ENCODE results near the gene CCDC12. TPM values are rescaled to one million over a fixed set of nuclear protein-coding genes. Genes with fewer than 3 reads are reported as not detected.

CCDC12 gene
- total and polyA plus RNA-seq, 12 donors = 33.2 to 145 (median 70.0) TPM

DNA sequence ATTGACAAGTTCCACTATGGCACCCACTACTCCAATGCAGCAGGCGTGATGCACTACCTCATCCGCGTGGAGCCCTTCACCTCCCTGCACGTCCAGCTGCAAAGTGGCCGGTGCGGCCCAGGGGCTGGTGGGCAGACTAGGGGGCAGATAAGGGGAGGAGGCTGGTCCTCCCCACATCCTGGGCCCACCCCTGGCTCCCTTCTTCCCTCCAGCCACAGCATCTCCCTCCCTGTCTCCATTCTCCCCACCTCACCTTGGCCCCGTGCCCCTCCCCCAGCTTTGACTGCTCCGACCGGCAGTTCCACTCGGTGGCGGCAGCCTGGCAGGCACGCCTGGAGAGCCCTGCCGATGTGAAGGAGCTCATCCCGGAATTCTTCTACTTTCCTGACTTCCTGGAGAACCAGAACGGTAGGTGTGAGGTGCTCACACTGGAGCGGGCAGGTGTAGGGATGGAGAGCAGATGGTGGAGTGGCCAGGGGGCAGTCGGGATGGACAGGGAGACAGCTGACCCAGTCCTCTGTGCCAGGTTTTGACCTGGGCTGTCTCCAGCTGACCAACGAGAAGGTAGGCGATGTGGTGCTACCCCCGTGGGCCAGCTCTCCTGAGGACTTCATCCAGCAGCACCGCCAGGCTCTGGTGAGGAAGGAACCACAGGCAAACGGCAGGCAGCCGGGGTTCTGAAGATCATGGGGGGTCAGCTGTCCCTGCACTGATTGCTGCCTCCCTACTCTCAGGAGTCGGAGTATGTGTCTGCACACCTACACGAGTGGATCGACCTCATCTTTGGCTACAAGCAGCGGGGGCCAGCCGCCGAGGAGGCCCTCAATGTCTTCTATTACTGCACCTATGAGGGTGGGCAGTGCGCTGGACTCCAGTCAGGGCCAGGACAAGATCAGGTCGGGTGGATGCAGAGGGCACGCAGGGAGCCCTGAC is 28.9 kb upstream of the CCDC12 start:
- H3K36me3 ChIP-seq (replicated peaks in 1 of 2) = peaks cover 0 to 45% of the 10 kb centered on the region in 2 donors
- H3K4me3 ChIP-seq = no peak overlapping the region
- no peak overlapping the region for H3K27ac ChIP-seq
- intact Hi-C loops (cut with DNase I) = loop anchor here (10.0 kb wide), 2 partner anchors 301 to 319 kb away; partner anchors contain the start of gene TMIE (in 1 of the 2)
- peaks cover 9 to 12% of the 10 kb centered on the region in 2 donors for H3K4me1 ChIP-seq (replicated peaks in 1 of 2)
- TF ChIP-seq, protein P1, sequence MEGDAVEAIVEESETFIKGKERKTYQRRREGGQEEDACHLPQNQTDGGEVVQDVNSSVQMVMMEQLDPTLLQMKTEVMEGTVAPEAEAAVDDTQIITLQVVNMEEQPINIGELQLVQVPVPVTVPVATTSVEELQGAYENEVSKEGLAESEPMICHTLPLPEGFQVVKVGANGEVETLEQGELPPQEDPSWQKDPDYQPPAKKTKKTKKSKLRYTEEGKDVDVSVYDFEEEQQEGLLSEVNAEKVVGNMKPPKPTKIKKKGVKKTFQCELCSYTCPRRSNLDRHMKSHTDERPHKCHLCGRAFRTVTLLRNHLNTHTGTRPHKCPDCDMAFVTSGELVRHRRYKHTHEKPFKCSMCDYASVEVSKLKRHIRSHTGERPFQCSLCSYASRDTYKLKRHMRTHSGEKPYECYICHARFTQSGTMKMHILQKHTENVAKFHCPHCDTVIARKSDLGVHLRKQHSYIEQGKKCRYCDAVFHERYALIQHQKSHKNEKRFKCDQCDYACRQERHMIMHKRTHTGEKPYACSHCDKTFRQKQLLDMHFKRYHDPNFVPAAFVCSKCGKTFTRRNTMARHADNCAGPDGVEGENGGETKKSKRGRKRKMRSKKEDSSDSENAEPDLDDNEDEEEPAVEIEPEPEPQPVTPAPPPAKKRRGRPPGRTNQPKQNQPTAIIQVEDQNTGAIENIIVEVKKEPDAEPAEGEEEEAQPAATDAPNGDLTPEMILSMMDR (IDR thresholded peaks at IDR 0.05) = no peak
- TF ChIP-seq POLR2A (IDR thresholded peaks at IDR 0.05) = no peak
- WGBS, 4 donors = 85 to 89% (median 88%) methylated on average over 22 to 32 of the region's 32 CpGs
- no peaks in the 10 kb centered on the region for H3K9me3 ChIP-seq (replicated peaks in 1 of 3)
- no peaks in the 10 kb centered on the region for H3K27me3 ChIP-seq
- DNase-seq = peak in 1 of 7 donors; percentile 17

DNA sequence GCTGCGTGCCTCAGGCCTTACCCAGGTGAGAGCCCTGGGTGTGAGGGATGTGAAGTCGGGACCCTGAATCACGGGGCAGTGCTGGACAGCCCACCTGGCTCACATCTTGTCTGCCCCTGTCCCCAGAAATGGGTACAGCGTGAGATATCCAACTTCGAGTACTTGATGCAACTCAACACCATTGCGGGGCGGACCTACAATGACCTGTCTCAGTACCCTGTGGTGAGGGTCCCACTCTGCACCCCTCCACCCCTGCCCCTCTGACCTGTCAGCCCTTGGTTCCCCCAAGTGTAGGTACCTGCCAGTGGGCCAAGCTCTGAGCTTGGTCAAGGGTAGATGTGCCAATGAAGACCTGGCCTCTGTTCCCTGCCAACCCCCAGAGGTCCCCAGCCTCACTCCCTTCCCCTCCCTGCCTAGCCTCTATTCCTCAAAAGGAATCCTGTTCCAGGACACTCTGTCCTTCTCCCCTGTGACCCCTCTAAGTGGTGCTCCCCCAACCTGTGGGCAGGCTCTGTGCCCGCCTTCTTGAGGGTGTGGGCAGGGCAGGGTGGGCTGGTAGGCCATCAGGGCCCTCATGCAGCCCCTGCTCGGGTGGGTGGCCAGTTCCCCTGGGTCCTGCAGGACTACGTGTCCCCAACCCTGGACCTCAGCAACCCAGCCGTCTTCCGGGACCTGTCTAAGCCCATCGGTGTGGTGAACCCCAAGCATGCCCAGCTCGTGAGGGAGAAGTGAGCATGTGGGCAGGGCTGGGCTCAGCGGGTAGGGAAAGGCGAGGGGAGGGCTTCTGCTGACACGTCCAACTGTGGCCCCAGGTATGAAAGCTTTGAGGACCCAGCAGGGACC is 28.0 kb upstream of the CCDC12 start:
- intact Hi-C loops (cut with DNase I) = loop anchor here (10.0 kb wide), 2 partner anchors 300 to 320 kb away; partner anchors contain the start of gene TMIE (in 1 of the 2)
- Histone ChIP-seq H3K4me3 (no peak overlapping the region), H3K36me3 (replicated peaks in 1 of 2) (peaks cover 0 to 45% of the 10 kb centered on the region in 2 donors), H3K4me1 (replicated peaks in 1 of 2) (peaks cover 4 to 6% of the 10 kb centered on the region in 2 donors), H3K9me3 (replicated peaks in 1 of 3) (no peaks in the 10 kb centered on the region), H3K27me3 (no peaks in the 10 kb centered on the region), H3K27ac (no peak overlapping the region)
- DNase-seq = peak in 1 of 7 donors; percentile 15
- TF ChIP-seq, protein P1 (IDR thresholded peaks at IDR 0.05) = no peak
- no peak for TF ChIP-seq POLR2A (IDR thresholded peaks at IDR 0.05)
- WGBS, 4 donors = 93 to 97% (median 96%) methylated on average over 9 to 17 of the region's 17 CpGs

DNA sequence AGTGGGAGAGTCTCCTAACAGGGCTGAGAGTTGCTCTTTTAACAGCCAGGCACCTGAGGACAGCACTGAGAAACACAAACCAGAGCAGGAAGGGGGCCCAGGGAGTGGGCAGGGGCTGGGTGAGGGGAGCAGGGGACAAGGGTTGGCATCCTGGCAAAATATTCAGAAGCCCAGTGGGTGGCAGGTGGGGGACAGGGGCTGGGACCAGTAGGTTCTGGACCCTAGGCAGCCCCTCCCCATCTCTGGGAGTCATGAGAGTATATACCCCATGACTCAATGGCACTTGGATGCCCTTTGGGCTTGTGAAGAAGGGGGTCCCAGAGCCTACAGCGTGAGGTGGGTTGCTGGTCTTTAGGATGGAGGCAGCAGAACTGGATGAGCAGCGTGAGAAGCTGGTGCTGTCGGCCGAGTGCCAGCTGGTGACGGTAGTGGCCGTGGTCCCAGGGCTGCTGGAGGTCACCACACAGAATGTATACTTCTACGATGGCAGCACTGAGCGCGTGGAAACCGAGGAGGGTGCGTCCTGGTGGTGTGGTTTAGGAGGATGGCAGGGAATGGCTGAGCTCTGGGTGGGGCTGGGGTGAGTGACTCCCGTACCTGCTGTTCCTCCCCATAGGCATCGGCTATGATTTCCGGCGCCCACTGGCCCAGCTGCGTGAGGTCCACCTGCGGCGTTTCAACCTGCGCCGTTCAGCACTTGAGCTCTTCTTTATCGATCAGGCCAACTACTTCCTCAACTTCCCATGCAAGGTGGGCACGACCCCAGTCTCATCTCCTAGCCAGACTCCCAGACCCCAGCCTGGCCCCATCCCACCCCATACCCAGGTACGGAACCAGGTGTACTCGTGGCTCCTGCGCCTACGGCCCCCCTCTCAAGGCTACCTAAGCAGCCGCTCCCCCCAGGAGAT is 27.2 kb upstream of the CCDC12 start:
- no peak for TF ChIP-seq POLR2A (IDR thresholded peaks at IDR 0.05)
- TF ChIP-seq, protein P1 (IDR thresholded peaks at IDR 0.05) = no peak
- peak in 1 of 7 donors; percentile 14 for DNase-seq
- Histone ChIP-seq H3K4me3 (no peak overlapping the region), H3K27ac (no peak overlapping the region), H3K27me3 (no peaks in the 10 kb centered on the region), H3K36me3 (replicated peaks in 1 of 2) (peaks cover 0 to 45% of the 10 kb centered on the region in 2 donors), H3K9me3 (replicated peaks in 1 of 3) (no peaks in the 10 kb centered on the region), H3K4me1 (replicated peaks in 1 of 2) (peaks cover 0 to 5% of the 10 kb centered on the region in 2 donors)
- intact Hi-C loops (cut with DNase I) = loop anchor here (10.0 kb wide), 2 partner anchors 299 to 321 kb away; partner anchors contain the start of gene TMIE (in 1 of the 2)
- WGBS, 4 donors = 96 to 98% (median 97%) methylated on average over 11 to 27 of the region's 27 CpGs

All from adrenal gland (tissue), 12 donors.